Chondrocyte (in vitro differentiated cells): ENCODE results near the gene OR2Z1. TPM values are rescaled to one million over a fixed set of nuclear protein-coding genes. Genes with fewer than 3 reads are reported as not detected.
A peak's percentile ranks its signal among the peaks of the same experiment; 100 is the strongest.
"Not testable (repeated sequence)": the region's sequence is repeated elsewhere in the genome, so short reads cannot be mapped to it uniquely, and the experiment has no call there.

Experiments used
- DNase-seq: peaks from one replicate; pipeline ENCODE4 v3.0.0; 2021; ENCODE audit warnings: mixed read lengths, low spot score
- H3K27ac Mint-ChIP-seq: one replicate; pipeline ENCODE4 v1.8.0; 2021; ENCODE audit warnings: mild to moderate bottlenecking, moderate library complexity, mixed read lengths; ENCODE audit not compliant: unreplicated experiment
- H3K27me3 Mint-ChIP-seq: 2 replicates; pipeline ENCODE4 v1.8.0; 2021; ENCODE audit warnings: low read depth, mixed read lengths
- H3K36me3 Mint-ChIP-seq: 2 replicates; pipeline ENCODE4 v1.8.0; 2021; ENCODE audit warnings: low read depth, mixed read lengths
- H3K4me1 Mint-ChIP-seq: 2 replicates; pipeline ENCODE4 v1.8.0; 2021; ENCODE audit warnings: low read depth, mild to moderate bottlenecking, mixed read lengths
- H3K4me3 Mint-ChIP-seq: one replicate; pipeline ENCODE4 v1.8.0; 2021; ENCODE audit warnings: mild to moderate bottlenecking, moderate library complexity, mixed read lengths; ENCODE audit not compliant: unreplicated experiment
- H3K9me3 Mint-ChIP-seq: 2 replicates; pipeline ENCODE4 v1.8.0; 2021; ENCODE audit warnings: low read depth, mixed read lengths
- CTCF ChIP-seq: fragments of 200-600 bp; sonication (generic); IDR thresholded peaks from 2 replicates; pipeline ENCODE4 v1.5.0; 2021; ENCODE audit warnings: antibody characterized with exemption, mild to moderate bottlenecking, moderate library complexity
- total RNA-seq: library from RNA; stranded (reverse); gene quantifications from 3 replicates; pipeline ENCODE4 v1.2.1, GENCODE V29; 2021

Gene OR2Z1
- total RNA-seq, 1 donor from 2014 or later, result not detected

- H3K27me3 Mint-ChIP-seq, result no peaks in the 10 kb centered on the region
- H3K4me3 Mint-ChIP-seq, result no peak overlapping the region
- DNase-seq, result no peak
- H3K4me1 Mint-ChIP-seq, result no peaks in the 10 kb centered on the region
- H3K27ac Mint-ChIP-seq, result no peak overlapping the region
- H3K36me3 Mint-ChIP-seq, result no peaks in the 10 kb centered on the region
- no peak for TF ChIP-seq CTCF
- peaks cover 17% of the 10 kb centered on the region for H3K9me3 Mint-ChIP-seq
Measured at GRCh38 chr19:8731428-8732169, 10.2 kb downstream of the OR2Z1 start.

- DNase-seq, result no peak
- Mint-ChIP-seq H3K27ac (no peak overlapping the region), H3K36me3 (no peaks in the 10 kb centered on the region)
Measured at GRCh38 chr19:8738377-8738776, 16.9 kb downstream of the OR2Z1 start.

GRCh38 chr19:8739291-8740065 is 18.0 kb downstream of the OR2Z1 start:
- DNase-seq, H3K4me1 Mint-ChIP-seq, H3K27ac Mint-ChIP-seq, H3K36me3 Mint-ChIP-seq, H3K4me3 Mint-ChIP-seq, H3K27me3 Mint-ChIP-seq: not testable (repeated sequence)
- H3K9me3 Mint-ChIP-seq, result peaks cover 12% of the 10 kb centered on the region

More at GRCh38 chr19:8738377-8738776, 16.9 kb downstream of the OR2Z1 start:
- Mint-ChIP-seq H3K4me3 (no peak overlapping the region), H3K4me1 (no peaks in the 10 kb centered on the region), H3K9me3 (peaks cover 14% of the 10 kb centered on the region), H3K27me3 (no peaks in the 10 kb centered on the region)
- TF ChIP-seq CTCF, result no peak

- not testable (repeated sequence) for H3K4me1 Mint-ChIP-seq, H3K27me3 Mint-ChIP-seq, H3K9me3 Mint-ChIP-seq, H3K4me3 Mint-ChIP-seq, H3K27ac Mint-ChIP-seq, H3K36me3 Mint-ChIP-seq
- DNase-seq, result peak; percentile 95
Measured at GRCh38 chr19:8767257-8767656, 45.8 kb downstream of the OR2Z1 start.

GRCh38 chr19:8769265-8769664 is 47.8 kb downstream of the OR2Z1 start:
- H3K4me1 Mint-ChIP-seq, H3K27me3 Mint-ChIP-seq, H3K27ac Mint-ChIP-seq, H3K4me3 Mint-ChIP-seq, H3K36me3 Mint-ChIP-seq, H3K9me3 Mint-ChIP-seq, DNase-seq: not testable (repeated sequence)

GRCh38 chr19:8773587-8773986 is 52.2 kb downstream of the OR2Z1 start:
- not testable (repeated sequence) for H3K27me3 Mint-ChIP-seq, H3K27ac Mint-ChIP-seq, H3K36me3 Mint-ChIP-seq, DNase-seq, H3K4me3 Mint-ChIP-seq, H3K4me1 Mint-ChIP-seq, H3K9me3 Mint-ChIP-seq

Other genes starting within 250 kb of the OR2Z1 start
- 0.20 to 0.46 TPM in 2 of 3 replicates, not detected in the other for gene PRAM1, start 219.0 kb upstream of the OR2Z1 start, total RNA-seq
- gene ZNF414, start 207.5 kb upstream of the OR2Z1 start, total RNA-seq, result 22.0 to 26.8 TPM (median 25.3 TPM) in 3 replicates
- 0.23 to 0.50 TPM in 2 of 3 replicates, not detected in the other for gene MYO1F, start 144.2 kb upstream of the OR2Z1 start, total RNA-seq
- gene ADAMTS10, start 110.9 kb upstream of the OR2Z1 start, total RNA-seq, result 69.3 to 100 TPM (median 73.6 TPM) in 3 replicates
- gene NFILZ, start 91.0 kb upstream of the OR2Z1 start, total RNA-seq, result not detected in 3 replicates
- not detected in 3 replicates for gene ACTL9, start 22.8 kb upstream of the OR2Z1 start, total RNA-seq
- 15.2 to 18.4 TPM (median 15.5 TPM) in 3 replicates for gene ZNF558, start 110.7 kb downstream of the OR2Z1 start, total RNA-seq
- not detected in 3 replicates for gene MBD3L1, start 110.7 kb downstream of the OR2Z1 start, total RNA-seq